ENCODE results near the gene FLNC. TPM values are rescaled to one million over a fixed set of nuclear protein-coding genes. Genes with fewer than 3 reads are reported as not detected.

FLNC gene
- total RNA-seq, 4 donors from 2014 or later: 16.5 to 126 (median 105) TPM

DNA sequence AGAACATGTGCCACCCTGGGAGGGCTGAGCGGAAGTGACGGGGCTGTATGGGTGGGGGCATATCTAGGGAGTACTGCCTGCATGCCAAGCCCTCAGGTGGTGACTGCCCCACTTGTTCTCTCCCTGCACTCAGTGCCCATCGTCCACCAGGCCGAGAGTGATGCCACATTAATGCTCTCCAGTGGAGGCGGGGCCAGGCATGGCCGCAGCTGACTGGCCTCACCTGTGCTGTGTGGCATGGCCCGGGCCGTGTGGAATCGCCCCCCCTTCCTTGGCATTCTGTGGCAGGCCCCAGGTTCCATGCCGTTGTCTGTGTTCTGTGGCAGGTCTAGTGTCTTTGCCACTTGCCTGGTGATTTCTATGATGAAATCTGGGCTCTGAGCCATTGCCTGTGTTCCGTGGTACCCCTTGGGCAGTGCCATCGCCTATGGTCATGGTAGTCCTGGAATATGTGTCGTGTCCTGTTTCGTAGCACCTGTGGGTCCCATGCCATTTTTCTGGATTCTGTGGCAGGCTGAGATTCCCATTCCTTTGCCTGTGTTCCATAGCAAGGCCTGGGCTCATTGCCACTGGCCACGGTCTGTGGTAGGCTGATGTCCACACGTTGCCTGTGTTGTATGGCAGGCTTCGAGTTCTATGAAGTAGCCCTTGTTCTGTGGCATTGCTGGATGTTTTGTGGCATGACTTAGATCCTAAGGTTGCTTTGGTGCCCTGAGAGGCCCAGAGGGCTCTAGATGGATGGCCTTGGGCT is 8.9 kb downstream of the FLNC start:
- no peaks in the 10 kb centered on the region for H3K36me3 ChIP-seq
- no peak overlapping the region for H3K27ac ChIP-seq
- H3K4me1 ChIP-seq: peaks cover 6 to 8% of the 10 kb centered on the region in 2 donors
- TF ChIP-seq POLR2A (IDR thresholded peaks at IDR 0.05): no peak
- TF ChIP-seq, protein P1, sequence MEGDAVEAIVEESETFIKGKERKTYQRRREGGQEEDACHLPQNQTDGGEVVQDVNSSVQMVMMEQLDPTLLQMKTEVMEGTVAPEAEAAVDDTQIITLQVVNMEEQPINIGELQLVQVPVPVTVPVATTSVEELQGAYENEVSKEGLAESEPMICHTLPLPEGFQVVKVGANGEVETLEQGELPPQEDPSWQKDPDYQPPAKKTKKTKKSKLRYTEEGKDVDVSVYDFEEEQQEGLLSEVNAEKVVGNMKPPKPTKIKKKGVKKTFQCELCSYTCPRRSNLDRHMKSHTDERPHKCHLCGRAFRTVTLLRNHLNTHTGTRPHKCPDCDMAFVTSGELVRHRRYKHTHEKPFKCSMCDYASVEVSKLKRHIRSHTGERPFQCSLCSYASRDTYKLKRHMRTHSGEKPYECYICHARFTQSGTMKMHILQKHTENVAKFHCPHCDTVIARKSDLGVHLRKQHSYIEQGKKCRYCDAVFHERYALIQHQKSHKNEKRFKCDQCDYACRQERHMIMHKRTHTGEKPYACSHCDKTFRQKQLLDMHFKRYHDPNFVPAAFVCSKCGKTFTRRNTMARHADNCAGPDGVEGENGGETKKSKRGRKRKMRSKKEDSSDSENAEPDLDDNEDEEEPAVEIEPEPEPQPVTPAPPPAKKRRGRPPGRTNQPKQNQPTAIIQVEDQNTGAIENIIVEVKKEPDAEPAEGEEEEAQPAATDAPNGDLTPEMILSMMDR (IDR thresholded peaks at IDR 0.05): no peak
- peak in 1 of 2 donors; percentile 13 for DNase-seq
- intact Hi-C loops (cut with DNase I; ENCODE audit: low total_unique reads): no loop called here
- H3K27me3 ChIP-seq: no peaks in the 10 kb centered on the region
- no peak overlapping the region for H3K4me3 ChIP-seq
- no peaks in the 10 kb centered on the region for H3K9me3 ChIP-seq

- Histone ChIP-seq H3K36me3 (no peaks in the 10 kb centered on the region), H3K9me3 (no peaks in the 10 kb centered on the region), H3K4me1 (peaks cover 6 to 8% of the 10 kb centered on the region in 2 donors), H3K27ac (no peak overlapping the region), H3K4me3 (no peak overlapping the region), H3K27me3 (no peaks in the 10 kb centered on the region)
- intact Hi-C loops (cut with DNase I; ENCODE audit: low total_unique reads): no loop called here
- peak in 1 of 2 donors; percentile 15 for DNase-seq
- TF ChIP-seq POLR2A (IDR thresholded peaks at IDR 0.05): no peak
- TF ChIP-seq, protein P1 (IDR thresholded peaks at IDR 0.05): no peak
These were observed 9.6 kb downstream of the FLNC start for GRCh38 chr7:128839751-128840177.

- no peaks in the 10 kb centered on the region for H3K36me3 ChIP-seq
- peak in 1 of 2 donors; percentile 15 for DNase-seq
- intact Hi-C loops (cut with DNase I; ENCODE audit: low total_unique reads): no loop called here
- peaks cover 6 to 8% of the 10 kb centered on the region in 2 donors for H3K4me1 ChIP-seq
- H3K27ac ChIP-seq: no peak overlapping the region
- TF ChIP-seq, protein P1 (IDR thresholded peaks at IDR 0.05): no peak
- TF ChIP-seq POLR2A (IDR thresholded peaks at IDR 0.05): no peak
- H3K9me3 ChIP-seq: no peaks in the 10 kb centered on the region
- H3K4me3 ChIP-seq: no peak overlapping the region
- H3K27me3 ChIP-seq: no peaks in the 10 kb centered on the region
These were observed 10.3 kb downstream of the FLNC start for GRCh38 chr7:128840326-128841170.

DNA sequence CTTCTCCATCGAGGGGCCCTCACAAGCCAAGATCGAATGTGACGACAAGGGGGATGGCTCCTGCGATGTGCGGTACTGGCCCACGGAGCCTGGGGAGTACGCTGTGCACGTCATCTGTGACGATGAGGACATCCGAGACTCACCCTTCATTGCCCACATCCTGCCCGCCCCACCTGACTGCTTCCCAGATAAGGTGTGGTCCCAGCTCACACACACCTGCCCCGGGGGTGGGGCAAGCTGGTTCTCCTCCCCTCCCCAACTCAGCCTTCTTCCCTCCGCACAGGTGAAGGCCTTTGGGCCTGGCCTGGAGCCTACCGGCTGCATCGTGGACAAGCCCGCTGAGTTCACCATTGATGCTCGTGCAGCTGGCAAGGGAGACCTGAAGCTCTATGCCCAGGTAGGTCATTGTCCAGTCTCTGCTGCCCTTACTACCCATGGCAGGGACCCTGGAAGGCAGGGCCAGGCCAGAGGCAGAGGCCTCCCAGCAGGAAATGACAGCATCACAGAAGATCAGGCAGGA is 11.0 kb downstream of the FLNC start:
- H3K27ac ChIP-seq: no peak overlapping the region
- H3K4me3 ChIP-seq: no peak overlapping the region
- no peak for TF ChIP-seq POLR2A (IDR thresholded peaks at IDR 0.05)
- TF ChIP-seq, protein P1 (IDR thresholded peaks at IDR 0.05): no peak
- peak in 1 of 2 donors; percentile 15 for DNase-seq
- H3K27me3 ChIP-seq: no peaks in the 10 kb centered on the region
- H3K9me3 ChIP-seq: no peaks in the 10 kb centered on the region
- peaks cover 3 to 6% of the 10 kb centered on the region in 2 donors for H3K4me1 ChIP-seq
- H3K36me3 ChIP-seq: no peaks in the 10 kb centered on the region
- intact Hi-C loops (cut with DNase I; ENCODE audit: low total_unique reads): no loop called here

All from uterus (tissue), 4 donors.